NT2/D1 (cell line): ENCODE results near the gene PCDHGB2.

Source experiments
- DNase-seq: peaks from one replicate; pipeline ENCODE4 v3.0.0-alpha.2; 2011; ENCODE audit warnings: low read depth, low spot score
- H3K27me3 ChIP-seq: 2 replicates; pipeline ENCODE4 v1.6.0; 2011; ENCODE audit warnings: mild to moderate bottlenecking; ENCODE audit not compliant: insufficient read length, insufficient read depth
- H3K36me3 ChIP-seq: 2 replicates; pipeline ENCODE4 v1.6.1; 2011; ENCODE audit warnings: mild to moderate bottlenecking, low read length, mixed read lengths; ENCODE audit not compliant: insufficient read depth, insufficient read length
- H3K4me1 ChIP-seq: 2 replicates; pipeline ENCODE4 v1.5.1; 2011; ENCODE audit not compliant: insufficient read depth, insufficient read length
- H3K4me3 ChIP-seq: 2 replicates; pipeline ENCODE4 v1.5.1; 2011; ENCODE audit warnings: low read depth; ENCODE audit not compliant: insufficient read length
- H3K9ac ChIP-seq: 2 replicates; pipeline ENCODE4 v1.6.0; 2011; ENCODE audit warnings: low read depth; ENCODE audit not compliant: insufficient read length
- H3K9me3 ChIP-seq: 2 replicates; pipeline ENCODE4 v1.5.1; 2011; ENCODE audit warnings: mild to moderate bottlenecking, low read length; ENCODE audit not compliant: insufficient read depth
- SUZ12 ChIP-seq: IDR thresholded peaks from 2 replicates; pipeline ENCODE4 v1.6.1; 2011; ENCODE audit not compliant: insufficient read length, insufficient read depth; ENCODE audit errors: extremely low read depth
- YY1 ChIP-seq: IDR thresholded peaks from 2 replicates; pipeline ENCODE4 v1.6.1; 2011; ENCODE audit not compliant: insufficient read length, insufficient read depth
- ZNF274 ChIP-seq: IDR thresholded peaks from 2 replicates; pipeline ENCODE4 v1.6.1; 2011; ENCODE audit warnings: mild to moderate bottlenecking, low read depth, low read length

PCDHGB2 gene

GRCh38 chr5:141409598-141410306 is 50.0 kb downstream of the PCDHGB2 start:
- DNase-seq: no peak
- H3K9me3 ChIP-seq: peaks cover 10% of the 10 kb centered on the region; the same call in 1 of the 2 replicates
- H3K27me3 ChIP-seq: peaks cover 17% of the 10 kb centered on the region
- no peak overlapping the region for H3K9ac ChIP-seq
- no peaks in the 10 kb centered on the region for H3K4me1 ChIP-seq
- H3K36me3 ChIP-seq: no peaks in the 10 kb centered on the region
- no peak for TF ChIP-seq SUZ12
- no peak for TF ChIP-seq ZNF274
- TF ChIP-seq YY1: no peak
- H3K4me3 ChIP-seq: no peak overlapping the region

DNA sequence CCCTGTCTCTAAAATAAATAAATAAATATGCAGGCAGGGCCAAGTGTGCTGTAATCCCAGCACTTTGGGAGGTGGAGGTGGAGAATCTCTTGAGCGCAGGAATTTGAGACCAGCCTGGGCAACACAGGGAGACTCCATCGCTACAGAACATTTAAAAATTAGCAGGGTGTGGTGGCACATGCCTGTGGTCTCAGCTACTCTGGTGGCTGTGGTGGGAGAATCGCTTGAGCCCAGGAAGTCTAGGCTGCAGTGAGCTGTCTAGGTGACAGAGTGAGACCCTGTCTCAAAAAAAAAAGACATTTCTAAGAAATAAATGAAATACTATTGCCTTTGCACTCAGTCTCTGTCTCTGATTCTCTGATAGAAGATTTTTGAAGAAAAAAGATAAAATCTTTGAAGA is 51.8 kb downstream of the PCDHGB2 start:
- H3K4me1 ChIP-seq: no peaks in the 10 kb centered on the region
- H3K27me3 ChIP-seq: peaks cover 17% of the 10 kb centered on the region
- H3K4me3 ChIP-seq: no peak overlapping the region
- DNase-seq: no peak
- TF ChIP-seq SUZ12: no peak
- TF ChIP-seq ZNF274: no peak
- TF ChIP-seq YY1: no peak
- H3K9me3 ChIP-seq: peaks cover 10% of the 10 kb centered on the region; the same call in 1 of the 2 replicates
- no peaks in the 10 kb centered on the region for H3K36me3 ChIP-seq
- H3K9ac ChIP-seq: no peak overlapping the region
